HT-29 (cell line): ENCODE measurements around the gene ZDHHC22. TPM values are rescaled to one million over a fixed set of nuclear protein-coding genes. Genes with fewer than 3 reads are reported as not detected.
A peak's percentile ranks its signal among the peaks of the same experiment; 100 is the strongest.

Experiments used
- DNase-seq: peaks from one replicate; pipeline ENCODE4 v3.0.0-alpha.2; 2015; ENCODE audit warnings: low spot score
- total RNA-seq: library from RNA; depleted of rRNA; stranded (reverse); fragments of >200 nt; shearing (Covaris generic); gene quantifications from 2 replicates; pipeline ENCODE4 v1.2.3, GENCODE V29; 2014

Gene ZDHHC22
- total RNA-seq, 1 experiment from 2014 or later, result not detected

DNA sequence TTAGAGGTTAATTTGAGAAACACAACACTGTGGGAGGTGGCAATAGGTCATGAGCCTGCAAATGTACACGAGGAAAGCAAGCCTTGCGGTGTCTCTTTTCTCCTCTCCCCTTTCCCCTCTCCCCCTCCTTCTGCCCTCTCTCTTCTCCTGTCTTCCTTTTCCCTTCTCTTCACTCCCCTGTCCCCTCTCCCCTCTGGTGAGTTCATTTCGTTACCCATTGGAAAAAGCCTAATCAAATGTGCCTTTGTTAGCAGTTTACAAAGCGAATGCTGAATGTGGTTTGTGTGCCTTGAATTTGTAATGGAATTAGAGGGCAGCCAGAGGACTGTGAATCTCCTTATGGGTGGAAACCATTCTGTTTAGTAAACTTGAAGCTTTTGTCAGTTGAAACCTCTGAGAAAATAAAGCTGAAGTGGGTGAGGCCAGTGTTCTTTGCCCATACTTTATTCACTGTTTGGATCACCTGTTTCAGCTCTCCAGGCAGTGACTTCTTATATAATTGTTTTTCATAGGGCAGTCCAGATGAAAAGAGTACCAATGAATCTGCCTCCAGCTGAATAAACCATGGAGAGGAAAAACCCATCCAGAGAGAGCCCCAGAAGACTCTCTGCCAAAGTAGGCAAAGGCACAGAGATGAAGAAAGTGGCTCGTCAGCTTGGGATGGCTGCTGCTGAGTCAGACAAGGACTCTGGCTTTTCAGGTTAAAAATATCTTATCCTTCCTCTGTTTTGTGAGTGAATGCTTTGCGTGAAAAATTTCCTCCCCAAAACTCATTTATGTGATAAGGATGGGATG, 36.2 kb downstream of the ZDHHC22 start:
- no peak for DNase-seq

DNA sequence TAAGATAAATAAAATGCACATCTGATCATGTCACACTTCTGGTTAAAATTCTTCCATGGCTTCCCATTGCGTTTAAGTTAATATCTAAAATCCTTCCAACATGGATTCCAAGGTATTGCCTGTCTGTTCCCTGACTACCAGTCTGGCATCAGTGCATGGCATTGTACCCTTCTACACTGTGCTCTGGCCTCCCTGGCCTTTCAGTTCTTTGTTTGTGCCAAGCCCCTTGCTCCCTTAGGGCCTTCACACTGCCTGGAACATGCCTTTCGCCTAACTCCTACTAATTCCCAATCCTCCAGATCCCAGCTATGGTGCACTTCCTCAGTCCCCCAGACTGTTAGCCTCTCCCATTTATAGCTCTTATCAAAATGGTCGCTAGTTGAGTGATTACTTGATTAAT, 37.2 kb downstream of the ZDHHC22 start:
- DNase-seq, result no peak

DNA sequence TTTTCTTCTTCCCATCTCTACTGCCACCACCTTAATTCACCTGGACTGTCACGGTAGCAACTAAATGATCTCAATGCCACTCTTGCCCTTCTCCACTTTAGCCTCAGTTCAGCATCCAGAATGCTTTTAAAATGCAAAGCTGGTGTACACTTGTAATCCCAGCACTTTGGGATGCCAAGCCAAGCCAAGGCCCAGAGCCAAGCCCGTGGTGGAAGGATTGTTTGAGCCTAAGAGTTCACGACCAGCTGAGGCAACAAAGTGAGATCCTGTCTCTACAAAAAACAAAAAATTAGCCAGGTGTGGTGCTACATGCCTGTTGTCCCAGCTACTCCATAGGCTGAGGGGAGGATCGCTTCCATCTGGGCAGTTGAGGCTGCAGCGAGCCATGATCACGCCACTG, 37.6 kb downstream of the ZDHHC22 start:
- DNase-seq, result no peak

DNA sequence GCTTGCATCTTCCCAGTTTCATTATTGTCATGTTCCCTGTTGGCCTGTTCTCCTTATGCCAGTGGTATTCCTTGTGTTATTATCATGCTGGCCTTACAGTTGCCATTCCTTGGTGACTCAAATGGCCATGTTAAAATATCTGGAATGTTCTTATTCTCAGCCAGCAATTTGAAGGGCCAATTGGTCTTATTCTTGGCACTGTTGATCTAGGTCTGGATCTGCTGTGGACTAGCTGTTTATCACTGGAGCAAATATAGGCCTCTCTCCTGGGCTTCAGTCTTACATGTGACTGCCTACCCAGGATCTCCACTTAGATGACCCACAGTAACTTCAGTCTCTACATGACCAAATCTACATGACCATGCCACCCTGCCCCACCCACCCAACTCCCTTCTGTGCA, 38.1 kb downstream of the ZDHHC22 start:
- DNase-seq, result no peak

DNA sequence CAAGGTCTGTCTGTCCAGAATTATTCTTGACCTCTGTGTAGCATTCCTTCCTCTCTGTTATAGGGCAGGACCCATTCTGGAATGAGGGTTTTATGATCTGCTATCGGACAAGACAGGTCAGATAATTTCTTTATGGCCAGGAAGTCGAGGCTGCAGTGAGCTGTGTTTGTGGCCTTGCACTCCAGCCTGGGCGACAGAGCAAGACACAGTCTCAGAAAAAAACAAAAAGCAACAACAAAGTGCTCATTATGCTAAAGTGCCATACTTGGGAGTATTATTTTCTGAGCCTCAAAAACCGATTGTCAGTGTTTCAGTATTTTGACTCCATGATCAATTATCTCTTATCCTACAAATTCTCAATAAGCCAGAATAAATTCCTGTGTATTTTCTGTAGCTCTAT, 39.4 kb downstream of the ZDHHC22 start:
- DNase-seq, result no peak

DNA sequence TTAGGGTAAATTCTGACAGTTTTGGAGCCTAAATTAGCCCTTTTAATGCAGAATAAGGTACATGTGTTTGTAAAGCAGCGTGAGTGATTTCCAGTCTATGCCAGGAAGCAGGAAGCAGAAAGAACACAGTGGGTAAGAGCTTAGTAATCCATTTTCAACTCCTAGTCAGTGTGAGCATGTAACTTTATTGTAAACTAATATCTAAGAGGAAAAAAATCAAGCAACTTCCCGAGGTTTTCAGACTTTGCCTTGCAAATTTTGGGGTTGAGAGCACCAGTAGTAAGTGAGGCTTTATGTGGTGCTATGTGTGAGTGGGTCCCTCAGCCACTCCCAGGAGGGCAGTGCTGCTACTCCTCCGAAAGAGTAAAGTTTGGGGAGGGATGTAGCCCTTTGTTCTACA, 40.6 kb downstream of the ZDHHC22 start:
- DNase-seq, result no peak

DNA sequence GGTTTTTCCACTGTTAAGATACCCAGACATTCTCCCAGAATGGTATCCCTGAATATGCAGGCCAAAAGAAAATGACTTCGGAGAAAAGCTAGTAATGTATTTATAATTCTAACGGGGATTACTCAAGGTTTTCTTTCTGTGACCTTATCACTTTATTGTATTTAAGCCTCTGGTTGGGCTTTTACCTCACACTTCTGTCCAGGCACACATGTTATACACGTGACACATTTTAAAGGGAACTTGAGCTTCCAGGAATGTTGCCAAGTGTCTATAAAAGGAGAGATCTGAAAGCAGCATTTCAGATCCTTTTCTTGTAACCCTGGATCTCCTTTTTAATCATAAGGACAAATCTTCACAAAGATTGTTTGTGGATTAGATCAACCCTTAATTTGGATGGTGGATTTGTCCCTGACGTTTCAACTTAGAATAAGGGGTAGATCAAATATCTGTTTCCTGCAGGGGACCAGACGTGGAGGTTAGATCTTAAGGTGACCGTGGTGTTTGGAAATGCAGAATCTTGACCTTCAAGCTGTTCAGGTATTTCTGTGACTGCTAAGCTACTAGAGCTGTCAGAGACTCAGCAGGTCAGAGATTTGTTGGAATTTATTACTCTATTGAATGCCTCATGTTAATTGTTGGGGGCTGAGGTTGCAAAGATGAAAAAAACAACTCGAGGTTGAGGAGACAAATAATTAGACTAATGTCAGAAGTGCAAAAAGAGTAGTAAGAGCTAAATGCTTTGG, 42.0 kb downstream of the ZDHHC22 start:
- DNase-seq, result peak; percentile 13

DNA sequence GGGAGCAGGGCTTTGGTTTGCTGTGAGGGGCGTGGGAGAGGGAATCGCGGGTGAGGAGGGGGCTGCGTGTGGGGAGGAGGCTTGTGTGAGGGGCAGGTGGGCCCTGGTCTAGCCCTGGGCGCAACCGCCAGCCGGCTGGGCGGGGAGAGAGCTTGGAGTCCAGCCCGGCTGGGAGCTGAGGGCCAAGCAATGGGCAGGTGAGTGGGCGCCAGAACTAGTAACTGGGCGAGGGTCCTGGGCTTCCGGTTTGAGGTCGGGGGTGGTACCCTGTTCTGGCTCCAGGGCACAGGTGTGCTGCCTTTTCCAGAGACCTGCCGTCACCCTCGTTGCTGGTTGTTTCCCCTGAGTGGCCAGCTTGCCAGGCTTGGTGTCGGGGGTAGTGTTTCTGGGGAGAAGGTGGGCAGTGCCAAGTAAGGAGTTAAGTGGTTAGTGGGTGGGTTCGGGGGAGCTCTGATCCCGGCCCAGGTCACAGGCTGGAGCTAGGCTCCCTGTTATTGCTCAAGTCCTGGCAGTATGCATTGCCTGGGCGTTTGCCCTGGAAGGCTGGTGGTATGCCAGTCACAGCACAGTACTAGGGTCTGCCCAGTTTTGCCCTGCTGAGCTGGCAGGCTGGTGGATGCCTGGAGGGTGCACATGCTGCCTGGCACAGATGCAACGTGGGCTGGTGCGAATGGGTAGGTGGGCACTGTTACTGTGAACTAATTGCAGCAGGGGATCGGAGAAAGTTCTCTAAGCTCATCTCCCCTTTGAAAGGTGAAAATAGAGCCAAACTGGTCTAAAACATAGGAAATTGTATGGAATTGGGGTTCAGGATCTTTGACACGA, 42.9 kb downstream of the ZDHHC22 start:
- peak; percentile 5 for DNase-seq

DNA sequence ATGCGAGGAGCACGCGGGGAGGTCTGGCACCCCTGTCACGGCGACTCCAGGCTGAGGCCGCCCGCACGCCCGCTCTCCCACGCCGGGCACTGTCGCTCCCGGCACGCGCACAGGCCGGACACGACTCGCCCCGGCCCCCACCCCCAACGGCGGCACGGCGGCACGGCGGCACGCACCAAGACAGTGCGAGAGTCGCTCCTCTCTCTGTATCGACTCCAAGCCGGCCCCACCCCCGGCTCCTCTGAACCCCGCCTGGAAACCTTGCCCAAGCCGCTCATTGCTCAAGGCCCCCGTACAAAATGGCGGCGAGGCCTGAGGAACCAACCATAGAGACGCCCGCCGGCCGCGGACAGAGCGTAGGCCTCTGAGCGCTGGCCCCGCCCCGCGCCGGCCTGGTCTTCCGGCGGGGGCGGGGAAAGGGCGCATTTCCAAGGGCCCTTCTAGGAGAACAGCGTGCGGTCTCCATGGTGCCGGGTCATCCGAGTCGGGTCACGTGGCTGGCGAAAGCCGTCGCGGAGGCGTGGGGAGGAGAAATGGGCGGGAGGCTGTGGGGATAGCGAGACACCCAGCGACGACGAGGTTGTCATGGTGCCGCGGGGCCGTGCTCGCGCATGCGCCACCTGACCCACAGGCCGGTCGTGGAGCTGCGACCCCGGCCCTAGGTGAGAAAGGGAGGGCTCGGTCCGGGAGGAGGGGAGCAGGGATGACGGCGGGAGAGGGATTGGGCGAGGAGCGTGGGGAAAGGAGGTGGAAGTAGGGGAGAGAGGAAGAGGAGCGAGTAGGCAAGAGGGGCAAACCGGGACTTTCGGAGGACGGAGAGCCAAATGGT, 43.7 kb downstream of the ZDHHC22 start, which contains the start of gene CIPC:
TSS of gene CIPC (plus strand) at position 559 of the 829 bp plus-strand sequence. CDS start 7,451 bp downstream, outside the sequence.
- peak; percentile 96 for DNase-seq

DNA sequence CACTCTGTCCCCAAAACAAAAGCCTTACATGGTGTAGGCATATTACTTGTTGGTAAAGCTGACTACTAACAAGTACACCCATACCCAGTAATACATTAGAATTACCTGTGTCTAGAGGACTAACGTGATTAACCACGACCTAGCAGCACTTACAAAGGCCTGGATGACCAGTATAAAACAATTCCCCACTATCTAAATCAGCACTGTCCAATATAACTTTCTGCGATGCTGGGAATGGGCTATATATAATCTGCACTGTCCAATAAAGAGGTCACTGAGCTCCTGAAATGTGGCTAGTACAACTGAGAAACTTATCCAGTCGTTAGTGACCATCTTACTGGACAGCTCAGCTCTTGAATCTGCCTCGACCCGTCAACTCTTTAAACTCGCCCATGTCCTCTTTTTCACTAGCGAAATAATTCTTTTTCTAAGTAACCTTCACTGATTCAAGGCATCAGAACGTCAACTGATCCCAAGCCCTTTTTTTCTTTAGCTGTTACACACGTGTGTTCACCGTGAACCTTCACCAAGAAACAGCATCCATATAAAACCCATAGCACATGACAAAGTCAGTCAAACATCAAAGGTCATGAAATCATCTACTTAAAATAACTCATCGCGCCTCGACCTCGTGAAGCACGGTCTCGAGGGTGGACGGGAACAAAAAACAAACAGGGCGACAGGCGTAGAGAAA, 44.4 kb downstream of the ZDHHC22 start:
- DNase-seq, result peak; percentile 39

DNA sequence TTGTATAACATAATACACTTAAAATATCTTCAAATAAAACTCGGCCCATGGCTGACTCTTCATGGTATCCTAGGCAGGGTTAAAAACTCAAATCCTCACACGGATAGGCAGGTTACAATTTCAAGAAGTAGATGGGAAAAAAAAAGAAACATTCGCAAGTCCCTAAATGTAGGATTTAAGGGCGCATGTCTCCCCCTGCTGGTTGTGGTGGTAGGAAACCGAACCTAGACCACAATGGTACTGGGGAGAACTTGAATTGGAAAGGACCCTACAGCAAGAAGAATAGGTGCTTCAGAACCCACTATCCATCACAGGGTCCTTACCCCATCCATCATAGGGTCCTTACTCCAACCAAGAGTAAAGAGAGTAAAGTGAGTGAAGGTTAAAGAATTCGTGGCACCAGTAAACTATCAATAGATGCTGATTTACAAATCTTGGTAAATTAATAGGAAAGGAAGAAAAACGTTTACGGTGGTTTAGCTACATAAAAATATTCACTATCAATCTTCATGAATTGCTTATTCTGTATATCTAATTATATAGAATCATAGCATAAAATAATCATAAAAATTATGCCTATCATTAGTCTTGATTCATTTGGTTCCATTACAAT, 46.8 kb downstream of the ZDHHC22 start:
- DNase-seq, result peak; percentile 81

DNA sequence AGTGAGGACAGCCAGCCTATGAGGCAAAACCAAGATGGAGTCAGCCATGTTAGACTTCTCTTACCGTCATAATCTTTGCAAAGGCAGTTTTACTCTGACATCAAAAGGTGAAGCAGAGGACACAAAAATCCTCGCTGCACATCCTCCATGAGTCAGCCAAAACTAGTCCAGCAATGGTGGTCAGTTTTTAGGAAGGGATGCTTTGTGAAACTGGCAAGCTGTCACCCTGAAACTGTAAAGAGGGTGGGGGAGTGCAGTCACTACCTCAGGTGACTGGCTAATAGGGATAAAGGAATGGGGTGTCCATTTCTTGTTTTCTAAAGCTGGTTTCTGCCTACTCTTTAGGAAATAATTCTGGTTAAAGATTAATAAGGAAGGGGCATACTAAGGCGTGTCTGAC, 48.9 kb downstream of the ZDHHC22 start:
- no peak for DNase-seq

DNA sequence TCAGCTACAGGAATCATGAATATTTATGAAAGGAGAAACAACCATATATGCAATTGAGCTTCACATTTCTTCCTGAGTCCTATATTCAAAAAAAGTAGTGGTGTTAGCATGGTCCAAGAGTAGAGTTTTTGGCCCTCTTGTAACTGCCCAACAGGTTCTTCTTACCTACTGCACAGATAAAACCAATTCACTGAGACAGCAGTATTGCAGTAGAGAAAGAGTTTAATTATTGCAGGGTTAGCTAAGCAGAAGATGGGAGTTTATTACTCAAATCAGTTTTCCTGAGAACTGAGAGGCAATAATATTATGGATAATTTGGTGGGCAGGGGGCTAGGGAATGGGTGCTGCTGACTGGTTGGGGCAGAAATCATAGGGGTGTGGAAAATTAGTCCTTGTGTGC, 50.1 kb downstream of the ZDHHC22 start:
- no peak for DNase-seq

DNA sequence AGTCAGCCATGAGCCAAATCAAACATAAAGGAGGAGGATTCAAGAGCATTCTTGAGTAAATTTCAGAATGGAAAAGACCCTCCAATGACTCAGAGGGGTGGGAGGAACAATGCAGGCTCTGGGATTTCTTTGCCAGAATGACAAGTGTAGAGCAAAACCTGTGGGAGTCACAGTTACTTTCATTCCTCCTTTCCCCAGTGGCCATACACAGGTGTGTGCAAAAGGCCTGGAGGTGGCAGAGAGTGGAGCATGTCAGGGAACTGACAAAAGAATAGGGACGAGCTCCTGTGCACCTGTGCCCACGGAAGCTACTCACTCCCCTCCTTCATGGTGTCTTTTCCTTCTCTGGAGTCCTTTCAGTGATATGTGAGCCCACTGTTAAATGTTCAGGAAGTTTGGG, 52.9 kb downstream of the ZDHHC22 start:
- no peak for DNase-seq

DNA sequence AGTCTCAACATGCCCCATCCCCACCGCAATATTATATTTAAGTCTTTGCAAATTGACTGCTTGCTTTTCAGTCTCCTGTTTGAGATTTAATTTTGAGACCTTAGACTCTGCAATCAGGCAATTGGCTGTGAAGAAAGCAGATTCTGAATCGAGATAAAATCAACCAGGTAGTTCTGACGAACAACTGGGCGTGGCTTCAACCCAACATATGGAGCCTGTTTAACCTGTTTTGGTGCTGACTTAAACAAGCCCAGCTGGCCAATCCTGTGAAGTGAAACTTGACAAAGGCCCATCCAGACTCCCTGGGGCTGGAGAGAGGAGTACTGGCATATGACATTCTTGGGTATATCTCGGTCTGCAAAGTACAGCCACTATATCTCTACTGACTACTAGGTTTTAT, 53.4 kb downstream of the ZDHHC22 start:
- DNase-seq, result peak; percentile 91

DNA sequence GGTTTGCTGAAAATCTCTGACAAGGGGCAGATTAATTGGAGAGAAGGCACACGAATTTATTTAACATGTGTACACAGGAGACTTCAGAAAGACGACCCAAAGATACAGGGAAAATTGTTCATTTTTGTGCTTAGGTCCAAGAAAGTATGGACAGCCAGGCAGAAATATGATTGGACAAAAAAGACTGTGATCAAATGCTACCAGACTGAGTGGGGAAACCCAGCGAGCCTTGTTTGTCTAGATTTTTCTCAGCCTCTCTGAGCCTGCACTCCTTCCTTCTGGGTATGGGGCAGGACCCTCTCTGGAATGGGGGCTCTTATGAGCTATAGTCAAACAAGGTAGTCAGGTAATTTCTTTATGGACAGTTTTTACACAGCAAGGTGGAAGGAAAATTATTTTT, 54.0 kb downstream of the ZDHHC22 start:
- DNase-seq, result peak; percentile 6

DNA sequence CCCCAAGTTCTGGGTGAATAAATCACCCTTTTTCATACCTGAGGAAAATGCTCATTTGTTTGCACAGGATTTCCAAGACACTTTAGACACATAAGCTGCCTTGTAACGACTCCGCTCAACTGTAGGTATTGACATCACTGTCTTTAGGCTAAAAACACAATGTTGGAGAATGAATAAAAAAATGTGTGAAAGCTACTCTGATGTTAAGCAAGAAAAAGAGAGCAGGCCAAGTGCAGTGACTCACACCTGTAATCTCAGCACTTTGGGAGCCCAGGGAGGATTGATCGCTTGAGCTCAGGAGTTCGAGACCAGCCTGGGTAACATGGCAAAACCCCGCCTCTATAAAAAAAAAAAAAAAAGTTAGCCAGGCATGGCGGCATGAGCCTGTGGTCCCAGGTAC, 54.6 kb downstream of the ZDHHC22 start:
- DNase-seq, result no peak

DNA sequence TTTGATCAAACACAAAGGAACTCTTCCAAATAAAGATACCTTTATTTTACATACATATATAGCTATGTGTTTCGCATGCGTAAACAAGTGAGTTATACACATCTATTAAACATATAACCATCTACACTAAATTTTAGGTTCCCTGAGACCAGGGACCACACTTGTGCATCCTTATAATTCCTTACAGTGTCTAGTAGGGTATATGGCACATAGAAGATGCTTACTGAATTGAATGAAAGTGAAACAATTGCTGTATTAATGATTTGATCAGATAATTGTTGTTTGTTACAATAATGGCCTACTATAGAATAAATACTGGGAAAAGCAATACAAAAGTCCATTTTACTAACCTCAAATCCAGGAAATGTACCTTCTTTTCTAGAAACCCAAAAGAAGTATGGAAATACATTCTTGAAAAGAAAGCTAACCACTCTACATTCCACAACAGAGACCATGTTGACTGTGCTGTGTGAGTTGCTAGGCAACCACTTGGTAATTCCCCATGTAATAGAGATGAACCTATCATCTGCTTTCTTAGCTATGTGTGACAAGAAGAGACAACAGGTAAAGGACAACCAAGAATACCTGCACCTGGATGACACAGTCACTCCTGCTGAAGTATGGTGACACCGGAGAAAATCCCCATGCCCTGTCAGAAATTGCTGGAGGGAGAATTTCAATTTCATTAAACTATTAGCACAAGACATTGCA, 55.4 kb downstream of the ZDHHC22 start:
- DNase-seq, result peak; percentile 51

DNA sequence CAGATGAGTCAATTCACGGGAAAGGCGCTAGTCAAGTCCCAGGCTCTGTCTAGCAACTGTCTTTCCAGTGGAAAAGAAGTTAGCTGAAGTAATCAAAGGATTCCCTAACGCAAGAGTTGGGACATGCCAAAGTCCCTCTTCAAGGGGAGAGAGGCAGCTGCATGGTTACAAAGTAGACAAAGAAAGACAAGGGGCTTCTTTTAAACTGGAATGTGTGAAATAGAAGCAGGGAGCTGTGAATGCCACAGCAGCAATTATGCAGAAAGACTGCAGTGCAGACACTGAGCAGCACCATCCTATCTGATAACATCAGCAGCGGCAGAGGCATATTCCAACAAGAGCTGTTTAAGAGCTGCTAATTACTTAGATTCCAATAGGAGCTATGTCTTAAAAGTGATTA, 56.1 kb downstream of the ZDHHC22 start:
- no peak for DNase-seq
